HG03442 (cell line): ENCODE measurements around the gene KCNK4.
"Not testable (repeated sequence)": the region's sequence is repeated elsewhere in the genome, so short reads cannot be mapped to it uniquely, and the experiment has no call there.

Experiments used
- ATAC-seq: cut with Tn5 transposase; IDR thresholded peaks from one replicate; pipeline ENCODE4 v1.9.1; 2021; ENCODE audit warnings: mild to moderate bottlenecking, moderate library complexity; ENCODE audit not compliant: unreplicated experiment

The KCNK4 gene

GRCh38 chr11:64291262-64291751, at the start of gene KCNK4:
Gene KCNK4 (plus strand): TSS chr11:64291302. CDS start chr11:64293019, 1,717 bp downstream.
- no peak for ATAC-seq

- no peak for ATAC-seq
Observed at GRCh38 chr11:64241491-64242374, 49.4 kb upstream of the KCNK4 start.

GRCh38 chr11:64243236-64243854, 47.8 kb upstream of the KCNK4 start:
- no peak for ATAC-seq

- ATAC-seq, result no peak
Observed at GRCh38 chr11:64244107-64244506, 47.0 kb upstream of the KCNK4 start.

GRCh38 chr11:64244966-64245365, 46.1 kb upstream of the KCNK4 start:
- no peak for ATAC-seq

GRCh38 chr11:64245401-64245796, 45.7 kb upstream of the KCNK4 start:
- ATAC-seq, result no peak

- ATAC-seq, result no peak
Observed at GRCh38 chr11:64245797-64246620, 45.1 kb upstream of the KCNK4 start.

- not testable (repeated sequence) for ATAC-seq
Observed at GRCh38 chr11:64246621-64246870, 44.6 kb upstream of the KCNK4 start.

- ATAC-seq, result no peak
Observed at GRCh38 chr11:64246871-64247728, 44.0 kb upstream of the KCNK4 start, which contains the start of gene PPP1R14B. Gene PPP1R14B (minus strand): TSS chr11:64246943. CDS start chr11:64246673, 270 bp downstream.

- no peak for ATAC-seq
Observed at GRCh38 chr11:64247729-64248531, 43.2 kb upstream of the KCNK4 start.

GRCh38 chr11:64248578-64248977, 42.5 kb upstream of the KCNK4 start:
- no peak for ATAC-seq

GRCh38 chr11:64249038-64249437, 42.1 kb upstream of the KCNK4 start:
- no peak for ATAC-seq

GRCh38 chr11:64249563-64250414, 41.3 kb upstream of the KCNK4 start:
- no peak for ATAC-seq

- ATAC-seq, result no peak
Observed at GRCh38 chr11:64250415-64251015, 40.6 kb upstream of the KCNK4 start.

- ATAC-seq, result peak; percentile 48
Observed at GRCh38 chr11:64251016-64251752, 39.9 kb upstream of the KCNK4 start, which contains the start of gene PLCB3. Gene PLCB3 (plus strand): TSS chr11:64251530. CDS start chr11:64251650, 120 bp downstream.

- ATAC-seq, result no peak
Observed at GRCh38 chr11:64251753-64252002, 39.4 kb upstream of the KCNK4 start.

GRCh38 chr11:64252003-64252872, 38.9 kb upstream of the KCNK4 start:
- no peak for ATAC-seq
